HK-2 (cell line): ENCODE data around the gene RELA.
"Not testable (repeated sequence)": the region's sequence is repeated elsewhere in the genome, so short reads cannot be mapped to it uniquely, and the experiment has no call there.

Experiments used
- DNase-seq: peaks from one replicate; pipeline ENCODE4 v3.0.0-alpha.2; 2018; ENCODE audit not compliant: unreplicated experiment

Gene RELA

GRCh38 chr11:65662799-65663638 is at the start of gene RELA:
TSS of gene RELA (minus strand) at chr11:65662916. CDS start at chr11:65662832, 84 bp downstream.
- DNase-seq = peak; percentile 89

GRCh38 chr11:65711785-65712632 is 49.3 kb upstream of the RELA start, which contains the start of gene KAT5:
TSS of gene KAT5 (plus strand) at chr11:65712252. CDS start at chr11:65712268, 16 bp downstream.
- DNase-seq = peak; percentile 94

GRCh38 chr11:65710421-65710820 is 47.7 kb upstream of the RELA start:
- no peak for DNase-seq

- DNase-seq = no peak
Observed at GRCh38 chr11:65709661-65710060, 46.9 kb upstream of the RELA start.

- no peak for DNase-seq
Observed at GRCh38 chr11:65708451-65708850, 45.7 kb upstream of the RELA start.

- not testable (repeated sequence) for DNase-seq
Observed at GRCh38 chr11:65707002-65707401, 44.3 kb upstream of the RELA start.

- DNase-seq = peak; percentile 31
Observed at GRCh38 chr11:65706303-65706763, 43.6 kb upstream of the RELA start.

GRCh38 chr11:65703846-65704245 is 41.1 kb upstream of the RELA start:
- DNase-seq = no peak

- no peak for DNase-seq
Observed at GRCh38 chr11:65701686-65702085, 39.0 kb upstream of the RELA start.

- DNase-seq = no peak
Observed at GRCh38 chr11:65700399-65700798, 37.7 kb upstream of the RELA start.

GRCh38 chr11:65699306-65699705 is 36.6 kb upstream of the RELA start:
- no peak for DNase-seq

GRCh38 chr11:65698205-65698604 is 35.5 kb upstream of the RELA start:
- no peak for DNase-seq

- no peak for DNase-seq
Observed at GRCh38 chr11:65696802-65697552, 34.3 kb upstream of the RELA start.

- no peak for DNase-seq
Observed at GRCh38 chr11:65695459-65696241, 32.9 kb upstream of the RELA start.

- DNase-seq = no peak
Observed at GRCh38 chr11:65692367-65692766, 29.7 kb upstream of the RELA start.

- not testable (repeated sequence) for DNase-seq
Observed at GRCh38 chr11:65691847-65692246, 29.1 kb upstream of the RELA start.

GRCh38 chr11:65685981-65686380 is 23.3 kb upstream of the RELA start:
- no peak for DNase-seq

GRCh38 chr11:65683480-65683879 is 20.8 kb upstream of the RELA start:
- not testable (repeated sequence) for DNase-seq

GRCh38 chr11:65680192-65680743 is 17.6 kb upstream of the RELA start:
- no peak for DNase-seq

GRCh38 chr11:65672982-65673381 is 10.3 kb upstream of the RELA start:
- no peak for DNase-seq
